ENCODE measurements around the gene ZBTB38. TPM values are rescaled to one million over a fixed set of nuclear protein-coding genes. Genes with fewer than 3 reads are reported as not detected.
A peak's percentile ranks its signal among the peaks of the same experiment; 100 is the strongest.

The ZBTB38 gene
- total and polyA plus RNA-seq, 2 of the 13 experiments (the other 11 are each of a cell fraction or from before 2014, with no cell fraction given), result 26.8 to 51.7 TPM

DNA sequence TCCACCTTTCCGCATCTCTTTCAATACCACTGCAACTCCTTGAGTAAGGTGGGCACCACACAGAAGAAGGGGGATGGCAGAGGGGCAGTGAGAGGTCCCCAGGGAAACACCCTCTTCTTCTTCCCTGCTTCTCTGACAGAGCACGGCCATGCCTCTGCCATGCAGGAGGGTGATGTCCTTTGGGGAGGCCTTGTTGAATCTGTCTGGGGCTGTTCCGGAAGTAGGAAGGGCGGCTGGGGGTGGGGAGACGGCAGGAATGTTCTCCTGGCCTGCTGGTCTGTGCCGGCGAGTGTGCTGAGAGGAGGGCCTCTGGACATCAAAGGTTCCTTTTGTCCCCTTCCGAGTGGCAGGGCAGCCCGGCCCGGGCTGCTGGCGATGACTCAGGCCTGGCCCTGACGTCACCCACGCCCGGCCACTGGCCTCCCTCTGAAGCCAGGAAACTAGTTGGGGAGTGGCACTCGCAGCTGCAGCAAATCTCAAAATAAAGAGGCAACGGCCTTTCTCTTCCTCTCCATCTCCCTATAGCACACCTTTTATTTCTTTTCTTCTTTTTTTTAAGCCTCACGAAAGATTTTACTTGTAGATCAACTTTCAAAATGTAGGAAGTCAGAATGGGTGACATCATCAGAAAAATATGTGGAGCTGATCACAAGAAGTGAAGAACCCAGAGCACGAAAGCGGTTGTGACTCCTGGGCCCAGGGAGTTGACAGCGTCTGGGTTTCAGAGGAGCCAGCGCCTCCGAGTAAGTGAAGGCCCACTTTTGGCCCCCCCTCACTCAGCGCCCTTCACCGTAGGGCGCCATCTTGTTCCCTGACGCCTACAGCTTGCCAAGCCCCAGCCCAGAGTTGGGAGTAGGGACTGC lies at the start of gene ZBTB38 (continued):
- TF ChIP-seq, protein P1, sequence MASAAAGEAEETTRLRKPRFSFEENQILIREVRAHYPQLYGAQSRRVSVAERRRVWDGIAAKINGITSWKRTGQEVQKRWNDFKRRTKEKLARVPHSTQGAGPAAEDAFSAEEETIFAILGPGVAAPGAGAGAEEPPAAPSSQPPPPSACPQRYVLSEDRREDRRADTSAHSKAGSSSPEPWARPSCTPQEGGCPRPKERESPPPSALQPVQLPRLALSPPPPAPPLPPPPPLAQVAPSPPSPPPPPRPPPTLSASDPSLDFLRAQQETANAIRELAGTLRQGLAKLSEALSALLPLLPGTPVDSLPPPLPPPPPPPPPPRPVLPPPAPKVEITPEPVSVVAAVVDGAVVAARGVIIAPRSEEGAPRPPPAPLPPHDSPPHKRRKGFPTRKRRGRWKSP (CRISPR knock-in tag; IDR thresholded peaks at IDR 0.05), result peak; percentile 74
- TF ChIP-seq, protein P2, sequence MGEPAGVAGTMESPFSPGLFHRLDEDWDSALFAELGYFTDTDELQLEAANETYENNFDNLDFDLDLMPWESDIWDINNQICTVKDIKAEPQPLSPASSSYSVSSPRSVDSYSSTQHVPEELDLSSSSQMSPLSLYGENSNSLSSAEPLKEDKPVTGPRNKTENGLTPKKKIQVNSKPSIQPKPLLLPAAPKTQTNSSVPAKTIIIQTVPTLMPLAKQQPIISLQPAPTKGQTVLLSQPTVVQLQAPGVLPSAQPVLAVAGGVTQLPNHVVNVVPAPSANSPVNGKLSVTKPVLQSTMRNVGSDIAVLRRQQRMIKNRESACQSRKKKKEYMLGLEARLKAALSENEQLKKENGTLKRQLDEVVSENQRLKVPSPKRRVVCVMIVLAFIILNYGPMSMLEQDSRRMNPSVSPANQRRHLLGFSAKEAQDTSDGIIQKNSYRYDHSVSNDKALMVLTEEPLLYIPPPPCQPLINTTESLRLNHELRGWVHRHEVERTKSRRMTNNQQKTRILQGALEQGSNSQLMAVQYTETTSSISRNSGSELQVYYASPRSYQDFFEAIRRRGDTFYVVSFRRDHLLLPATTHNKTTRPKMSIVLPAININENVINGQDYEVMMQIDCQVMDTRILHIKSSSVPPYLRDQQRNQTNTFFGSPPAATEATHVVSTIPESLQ (CRISPR knock-in tag; conservative IDR thresholded peaks at IDR 0.05), result 0 out of 2 replicates have a peak, but pooled peaks have one; percentile 30
- TF ChIP-seq ZNF331 (CRISPR knock-in tag; IDR thresholded peaks at IDR 0.05), result peak; percentile 86
- peak; percentile 81 for TF ChIP-seq FOSL1 (CRISPR knock-in tag; IDR thresholded peaks at IDR 0.05; ENCODE audit: borderline replicate concordance)
- TF ChIP-seq SALL1 (CRISPR knock-in tag; IDR thresholded peaks at IDR 0.05), result peak; percentile 94
- TF ChIP-seq ZNF629 (CRISPR knock-in tag; conservative IDR thresholded peaks at IDR 0.05), result peak; percentile 36; the same call in 1 of the 2 replicates
- TF ChIP-seq, protein P3, sequence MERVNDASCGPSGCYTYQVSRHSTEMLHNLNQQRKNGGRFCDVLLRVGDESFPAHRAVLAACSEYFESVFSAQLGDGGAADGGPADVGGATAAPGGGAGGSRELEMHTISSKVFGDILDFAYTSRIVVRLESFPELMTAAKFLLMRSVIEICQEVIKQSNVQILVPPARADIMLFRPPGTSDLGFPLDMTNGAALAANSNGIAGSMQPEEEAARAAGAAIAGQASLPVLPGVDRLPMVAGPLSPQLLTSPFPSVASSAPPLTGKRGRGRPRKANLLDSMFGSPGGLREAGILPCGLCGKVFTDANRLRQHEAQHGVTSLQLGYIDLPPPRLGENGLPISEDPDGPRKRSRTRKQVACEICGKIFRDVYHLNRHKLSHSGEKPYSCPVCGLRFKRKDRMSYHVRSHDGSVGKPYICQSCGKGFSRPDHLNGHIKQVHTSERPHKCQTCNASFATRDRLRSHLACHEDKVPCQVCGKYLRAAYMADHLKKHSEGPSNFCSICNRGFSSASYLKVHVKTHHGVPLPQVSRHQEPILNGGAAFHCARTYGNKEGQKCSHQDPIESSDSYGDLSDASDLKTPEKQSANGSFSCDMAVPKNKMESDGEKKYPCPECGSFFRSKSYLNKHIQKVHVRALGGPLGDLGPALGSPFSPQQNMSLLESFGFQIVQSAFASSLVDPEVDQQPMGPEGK (CRISPR knock-in tag; IDR thresholded peaks at IDR 0.05), result peak; percentile 85
- TF ChIP-seq, protein P4, sequence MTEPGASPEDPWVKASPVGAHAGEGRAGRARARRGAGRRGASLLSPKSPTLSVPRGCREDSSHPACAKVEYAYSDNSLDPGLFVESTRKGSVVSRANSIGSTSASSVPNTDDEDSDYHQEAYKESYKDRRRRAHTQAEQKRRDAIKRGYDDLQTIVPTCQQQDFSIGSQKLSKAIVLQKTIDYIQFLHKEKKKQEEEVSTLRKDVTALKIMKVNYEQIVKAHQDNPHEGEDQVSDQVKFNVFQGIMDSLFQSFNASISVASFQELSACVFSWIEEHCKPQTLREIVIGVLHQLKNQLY (CRISPR knock-in tag; IDR thresholded peaks at IDR 0.05), result peak; percentile 97
- peak; percentile 71 for TF ChIP-seq HNF4A (CRISPR knock-in tag; IDR thresholded peaks at IDR 0.05)
- TF ChIP-seq ZNF160 (CRISPR knock-in tag; IDR thresholded peaks at IDR 0.05), result peak; percentile 67; the same call in 1 of the 2 replicates
- TF ChIP-seq SSRP1 (CRISPR knock-in tag; IDR thresholded peaks at IDR 0.05), result no peak
- no peak for TF ChIP-seq MLLT10 (CRISPR knock-in tag; IDR thresholded peaks at IDR 0.05)
- TF ChIP-seq KMT2A (CRISPR knock-in tag; IDR thresholded peaks at IDR 0.05), result peak; percentile 82
- TF ChIP-seq ZNF614 (CRISPR knock-in tag; IDR thresholded peaks at IDR 0.05; ENCODE audit: borderline replicate concordance), result peak; percentile 84; the same call in 1 of the 2 replicates
- 0 out of 2 replicates have a peak, but pooled peaks have one; percentile 63 for TF ChIP-seq RBAK (CRISPR knock-in tag; IDR thresholded peaks at IDR 0.05)
- 0 out of 2 replicates have a peak, but pooled peaks have one; percentile 77 for TF ChIP-seq MED13 (CRISPR knock-in tag; IDR thresholded peaks at IDR 0.05)
- no peak for TF ChIP-seq ATM (IDR thresholded peaks at IDR 0.05; ENCODE audit: borderline replicate concordance)
- TF ChIP-seq KDM4B (CRISPR knock-in tag; IDR thresholded peaks at IDR 0.05), result peak; percentile 82
- peak; percentile 89; the same call in 1 of the 2 replicates for TF ChIP-seq ZNF224 (CRISPR knock-in tag; IDR thresholded peaks at IDR 0.05)
- TF ChIP-seq PTBP1 (IDR thresholded peaks at IDR 0.05; ENCODE audit: low read depth, low read length, poor library complexity, severe bottlenecking), result peak; percentile 54
- TF ChIP-seq PHF20 (CRISPR knock-in tag; IDR thresholded peaks at IDR 0.05), result peak; percentile 75
- TF ChIP-seq HOXD1 (CRISPR knock-in tag; IDR thresholded peaks at IDR 0.05), result peak; percentile 82; the same call in 1 of the 2 replicates
- TF ChIP-seq ZNF772 (CRISPR knock-in tag; IDR thresholded peaks at IDR 0.05), result peak; percentile 75
- no peak for TF ChIP-seq RORA (CRISPR knock-in tag; IDR thresholded peaks at IDR 0.05)
- no peak for TF ChIP-seq JARID2 (CRISPR knock-in tag; IDR thresholded peaks at IDR 0.05; ENCODE audit: insufficient replicate concordance)
- peak; percentile 74; the same call in 1 of the 2 replicates for TF ChIP-seq SP140L (CRISPR knock-in tag; IDR thresholded peaks at IDR 0.05; ENCODE audit: borderline replicate concordance)

Data from HepG2 (cell line).